Uterus (tissue), 4 donors: ENCODE data around the gene PEX3. TPM values are rescaled to one million over a fixed set of nuclear protein-coding genes. Genes with fewer than 3 reads are reported as not detected.

ENCODE experiments used
- DNase-seq, 2 donors: peaks; one replicate each; pipeline ENCODE4 v3.0.0-alpha.2; 2019 to 2020
- H3K27ac ChIP-seq, 2 donors: fragments of 200-600 bp; sonication (generic); 1 replicate in 1 of 2; 2 replicates in 1 of 2; pipeline ENCODE4 v1.5.1; 2016 to 2018
- H3K27me3 ChIP-seq, 2 donors: fragments of 200-600 bp; sonication (generic); one replicate each; pipeline ENCODE4 v1.5.1; 2018 to 2019; ENCODE audit warnings: control low read depth in 1 of 2
- H3K36me3 ChIP-seq, 2 donors: fragments of 200-600 bp; sonication (generic); one replicate each; pipeline ENCODE4 v1.5.1; 2019; ENCODE audit warnings: control low read depth in 1 of 2
- H3K4me1 ChIP-seq, 2 donors: fragments of 200-600 bp; sonication (generic); one replicate each; pipeline ENCODE4 v1.5.1; 2018 to 2019; ENCODE audit warnings: control low read depth in 1 of 2
- H3K4me3 ChIP-seq, 2 donors: fragments of 200-600 bp; sonication (generic); 1 replicate in 1 of 2; 2 replicates in 1 of 2; pipeline ENCODE4 v1.5.1; 2018 to 2019; ENCODE audit warnings: mild to moderate bottlenecking in 1 of 2
- H3K9me3 ChIP-seq, 2 donors: fragments of 200-600 bp; sonication (generic); one replicate each; pipeline ENCODE4 v1.5.1; 2019; ENCODE audit warnings: control low read depth in 1 of 2
- CTCF ChIP-seq, 4 experiments: fragments of 200-600 bp in 2 of 4; fragments of 450-650 bp in 2 of 4; sonication (generic) in 2 of 4; IDR thresholded peaks; one replicate each; pipeline ENCODE4 v1.5.1; 2016 to 2019; ENCODE audit warnings: antibody characterized with exemption in 4 of 4, mild to moderate bottlenecking in 2 of 4, moderate library complexity in 1 of 4
- POLR2A ChIP-seq, 2 donors: fragments of 450-650 bp; IDR thresholded peaks; one replicate each; pipeline ENCODE4 v1.6.1; 2016; ENCODE audit warnings: antibody characterized with exemption in 2 of 2, mild to moderate bottlenecking in 1 of 2, moderate library complexity in 1 of 2
- intact Hi-C: fragments of 100-400 bp; cut with DNase I; formaldehyde crosslinking; loops from one replicate; pipeline ENCODE4 v1.15.1; 2023; ENCODE audit warnings: low total_unique reads
- total RNA-seq, 4 donors: library from RNA; depleted of rRNA in 3 of 4; stranded (reverse); fragments of >200 nt in 3 of 4; gene quantifications; one replicate each; pipeline versions ENCODE4 v1.1.0 to v1.2.4, GENCODE V29; 2014 to 2023
- donor health status: DM: yes; HTN: yes; CAD: no.

The PEX3 gene
- total RNA-seq, 4 donors from 2014 or later = 4.1 to 29.7 (median 19.7) TPM

- Histone ChIP-seq H3K9me3 (no peaks in the 10 kb centered on the region), H3K4me3 (no peak overlapping the region), H3K4me1 (no peaks in the 10 kb centered on the region), H3K27ac (no peak overlapping the region), H3K27me3 (no peaks in the 10 kb centered on the region), H3K36me3 (no peaks in the 10 kb centered on the region)
- DNase-seq = no peak
- TF ChIP-seq POLR2A (IDR thresholded peaks at IDR 0.05) (no peak), CTCF (IDR thresholded peaks at IDR 0.05) (no peak)
- intact Hi-C loops = no loop called here
Measured at GRCh38 chr6:143476545-143476944, 25.9 kb downstream of the PEX3 start.

- DNase-seq = no peak
- TF ChIP-seq POLR2A (IDR thresholded peaks at IDR 0.05) (no peak), CTCF (IDR thresholded peaks at IDR 0.05) (no peak)
- Histone ChIP-seq H3K9me3 (no peaks in the 10 kb centered on the region), H3K4me1 (no peaks in the 10 kb centered on the region), H3K36me3 (no peaks in the 10 kb centered on the region), H3K4me3 (no peak overlapping the region), H3K27me3 (no peaks in the 10 kb centered on the region), H3K27ac (no peak overlapping the region)
- intact Hi-C loops = no loop called here
Measured at GRCh38 chr6:143478479-143479062, 28.0 kb downstream of the PEX3 start.

GRCh38 chr6:143482593-143482992, 32.0 kb downstream of the PEX3 start:
- Histone ChIP-seq H3K27me3 (no peaks in the 10 kb centered on the region), H3K4me1 (no peaks in the 10 kb centered on the region), H3K36me3 (no peaks in the 10 kb centered on the region), H3K27ac (no peak overlapping the region), H3K9me3 (no peaks in the 10 kb centered on the region), H3K4me3 (no peak overlapping the region)
- no peak for DNase-seq
- TF ChIP-seq CTCF (IDR thresholded peaks at IDR 0.05) (no peak), POLR2A (IDR thresholded peaks at IDR 0.05) (no peak)
- intact Hi-C loops = no loop called here

- no peaks in the 10 kb centered on the region for H3K27me3 ChIP-seq
- no peak overlapping the region for H3K27ac ChIP-seq
- no peak for DNase-seq
- intact Hi-C loops = no loop called here
- no peak overlapping the region for H3K4me3 ChIP-seq
- H3K9me3 ChIP-seq = no peaks in the 10 kb centered on the region
- H3K4me1 ChIP-seq = no peaks in the 10 kb centered on the region
- no peak for TF ChIP-seq POLR2A (IDR thresholded peaks at IDR 0.05)
- no peak for TF ChIP-seq CTCF (IDR thresholded peaks at IDR 0.05)
- no peaks in the 10 kb centered on the region for H3K36me3 ChIP-seq
Measured at GRCh38 chr6:143485967-143486366, 35.4 kb downstream of the PEX3 start.

- H3K36me3 ChIP-seq = no peaks in the 10 kb centered on the region
- no peak for DNase-seq
- H3K4me3 ChIP-seq = no peak overlapping the region
- H3K27ac ChIP-seq = no peak overlapping the region
- H3K9me3 ChIP-seq = no peaks in the 10 kb centered on the region
- no peaks in the 10 kb centered on the region for H3K27me3 ChIP-seq
- H3K4me1 ChIP-seq = no peaks in the 10 kb centered on the region
- no peak for TF ChIP-seq CTCF (IDR thresholded peaks at IDR 0.05)
- TF ChIP-seq POLR2A (IDR thresholded peaks at IDR 0.05) = no peak
- intact Hi-C loops = no loop called here
Measured at GRCh38 chr6:143486752-143487151, 36.1 kb downstream of the PEX3 start.
